GM18951 (cell line): ENCODE data around the gene PEX5L.
"Not testable (repeated sequence)": the region's sequence is repeated elsewhere in the genome, so short reads cannot be mapped to it uniquely, and the experiment has no call there.

Experiments used
- POLR2A ChIP-seq: IDR thresholded peaks from 4 replicates; pipeline ENCODE4 v1.6.1; 2011; ENCODE audit warnings: mild to moderate bottlenecking; ENCODE audit not compliant: insufficient read length, insufficient read depth; ENCODE audit errors: extremely low read depth
- in situ Hi-C: fragments of 300-500 bp; cut with MboI; formaldehyde crosslinking; loops from one replicate; pipeline ENCODE4 v1.12.0; 2022; ENCODE audit warnings: low sequenced_read_pairs, mixed read lengths, inconsistent platforms; ENCODE audit not compliant: unreplicated experiment

The PEX5L gene

DNA sequence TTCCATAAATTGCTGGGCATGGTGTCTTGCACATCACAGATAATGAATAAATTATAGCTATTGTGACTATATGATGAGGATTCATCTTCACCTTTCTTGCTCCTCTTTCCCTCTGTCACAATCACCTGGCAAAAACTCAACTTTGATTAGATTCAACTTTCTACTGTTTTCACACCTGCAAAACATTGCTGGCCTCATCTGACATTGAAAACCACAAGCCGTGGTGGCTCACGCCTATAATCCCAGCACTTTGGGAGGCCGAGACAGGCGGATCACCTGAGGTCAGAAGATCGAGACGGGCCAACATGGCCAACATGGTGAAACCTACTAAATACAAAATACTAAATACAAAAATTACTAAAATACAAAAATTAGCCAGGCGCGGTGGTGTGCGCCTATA lies 12.7 kb upstream of the PEX5L start:
- TF ChIP-seq POLR2A = no peak

DNA sequence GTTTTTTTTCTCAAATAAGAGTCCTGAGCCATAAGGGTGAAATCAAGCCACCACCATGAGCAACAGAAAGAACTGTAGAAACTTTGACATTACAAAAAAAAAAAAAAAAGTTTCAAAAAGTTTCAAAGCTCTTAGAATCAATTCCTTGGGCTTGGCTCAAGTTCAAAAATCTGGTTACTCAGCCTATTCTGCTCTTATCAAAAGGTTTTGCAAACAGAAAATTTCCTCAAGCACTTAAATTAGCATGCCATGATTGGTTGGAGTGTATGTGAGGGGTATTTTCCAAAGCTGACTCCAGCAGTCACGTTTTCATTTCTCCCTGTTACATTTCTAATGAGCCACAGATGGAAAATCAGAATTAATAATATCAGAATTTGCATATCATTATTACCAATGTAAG lies 12.1 kb upstream of the PEX5L start:
- no peak for TF ChIP-seq POLR2A
- in situ Hi-C loops = no loop called here

More for the DNA sequence above, 12.7 kb upstream of the PEX5L start:
- in situ Hi-C loops = no loop called here

DNA sequence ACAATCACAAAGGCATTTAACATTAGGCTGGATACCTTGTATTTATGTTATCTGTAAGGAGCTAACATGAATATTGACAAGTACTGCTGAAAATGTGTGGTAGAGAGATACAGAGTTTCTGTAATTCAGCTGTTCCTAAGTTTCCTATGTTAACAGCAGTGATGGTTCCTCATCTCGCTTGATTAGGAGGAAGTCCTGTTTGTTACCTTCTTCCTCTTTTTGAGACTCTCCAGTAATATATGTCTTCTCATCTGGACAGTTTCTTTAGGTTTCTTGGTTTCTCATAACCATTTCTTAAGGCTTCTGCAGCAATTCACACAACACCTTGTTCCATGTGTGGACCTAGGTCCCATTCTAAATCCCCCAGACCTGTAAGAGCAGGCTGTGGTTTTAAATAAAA lies 11.4 kb upstream of the PEX5L start:
- TF ChIP-seq POLR2A = no peak
- in situ Hi-C loops = no loop called here

DNA sequence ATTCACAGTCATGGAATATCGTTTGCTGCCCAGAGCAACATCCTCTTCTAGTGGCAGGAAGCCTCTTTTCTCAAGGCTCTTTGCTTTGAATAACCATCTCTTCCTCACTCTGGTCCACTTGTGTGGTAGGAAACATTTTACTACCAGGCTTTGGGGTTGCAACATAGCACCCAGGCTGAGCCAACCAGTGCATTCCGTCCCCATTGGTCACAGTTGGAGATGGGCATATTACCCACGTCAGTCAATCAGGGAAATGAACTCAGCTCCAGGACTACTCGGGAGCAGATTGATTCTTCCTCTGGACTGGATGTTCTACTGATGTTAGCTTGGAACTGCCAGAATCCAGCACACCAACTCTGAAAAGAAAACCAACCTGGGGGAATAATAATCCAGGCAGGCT lies 4.2 kb upstream of the PEX5L start:
- in situ Hi-C loops = no loop called here
- no peak for TF ChIP-seq POLR2A

DNA sequence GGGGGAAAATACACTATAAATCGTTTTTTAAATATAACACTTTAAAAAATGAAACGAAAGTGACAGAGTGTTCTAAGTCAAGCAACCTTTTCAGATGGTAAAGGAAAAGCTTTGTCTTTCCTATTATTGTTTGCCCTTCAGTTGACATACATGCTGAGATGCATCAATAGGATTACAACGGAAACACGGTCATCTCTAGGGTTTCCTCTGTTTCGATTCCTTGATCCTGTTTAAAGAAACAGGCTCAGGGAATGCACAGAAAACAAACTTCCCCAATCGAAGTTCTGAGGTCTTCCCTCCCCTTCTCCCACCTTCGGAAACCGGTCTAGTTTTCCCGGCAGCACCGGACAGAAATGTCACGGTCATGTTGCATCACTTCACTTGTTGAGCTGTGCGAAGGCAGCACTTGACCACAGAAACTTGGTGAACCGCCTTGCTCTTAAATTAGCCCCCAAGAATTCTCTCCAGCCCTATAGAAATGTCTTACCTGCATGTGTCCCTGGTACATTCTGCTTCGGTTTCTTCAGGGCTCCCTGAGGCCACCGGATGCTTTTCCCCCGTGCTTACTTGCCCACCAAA lies 556 bp downstream of the PEX5L start:
- in situ Hi-C loops = no loop called here
- TF ChIP-seq POLR2A = no peak

DNA sequence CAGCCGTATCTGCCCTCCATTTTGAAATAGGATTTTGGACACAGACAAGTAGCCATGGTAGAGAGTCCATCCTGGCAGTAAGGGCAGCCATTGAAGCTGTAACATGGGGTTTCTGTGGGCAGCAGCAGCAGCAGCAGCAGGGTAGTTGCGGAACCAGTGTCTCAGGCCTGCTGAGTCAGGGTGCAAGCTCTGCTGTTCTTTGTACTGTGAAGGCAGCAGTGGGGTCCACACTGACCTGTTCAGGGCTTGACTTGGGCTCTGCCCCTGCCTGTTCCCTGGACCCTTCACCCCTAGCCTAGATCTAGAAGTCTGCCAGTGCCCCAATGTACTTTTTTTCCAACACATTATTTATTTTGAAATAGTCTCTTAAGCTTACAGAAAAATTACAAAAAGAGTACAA lies 9.7 kb downstream of the PEX5L start:
- TF ChIP-seq POLR2A = no peak
- in situ Hi-C loops = no loop called here

DNA sequence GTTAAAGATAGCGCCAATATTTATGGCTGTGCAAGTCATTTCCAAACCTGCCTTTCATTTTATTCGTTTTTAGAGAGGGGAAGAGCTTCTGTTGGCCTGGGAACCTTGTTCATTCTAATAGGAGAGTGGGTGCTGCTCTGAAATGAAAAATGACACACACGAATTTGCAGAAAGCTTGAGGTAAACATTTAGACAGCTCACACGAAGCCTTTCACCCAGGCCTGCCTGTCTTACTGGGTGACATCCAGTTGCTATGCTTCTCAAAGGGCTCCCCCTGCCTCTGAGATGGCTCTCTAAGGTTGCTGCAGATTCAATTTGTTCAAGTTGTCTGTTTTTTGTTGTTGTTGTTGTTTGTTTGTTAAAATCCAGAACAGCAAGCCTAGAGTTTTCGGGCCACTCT lies 18.2 kb downstream of the PEX5L start:
- TF ChIP-seq POLR2A = no peak
- in situ Hi-C loops = no loop called here

DNA sequence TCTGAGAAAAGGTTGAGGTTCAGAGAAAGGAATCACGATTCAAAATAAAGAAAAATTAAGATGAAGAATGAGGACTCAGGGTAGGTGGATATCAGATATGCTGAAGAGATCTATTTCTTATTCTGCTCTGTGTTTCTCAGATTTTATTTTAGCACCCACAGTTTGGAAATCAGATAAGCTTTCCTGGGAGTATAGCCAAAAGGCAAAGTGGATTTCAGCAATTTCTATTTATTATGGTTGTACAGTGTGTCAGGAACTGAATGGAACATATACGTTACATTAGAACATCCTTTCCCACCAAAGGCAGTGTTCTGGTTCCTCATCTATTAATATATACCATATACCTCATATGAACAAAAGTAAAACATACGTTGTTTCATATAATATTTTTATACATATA lies 18.9 kb downstream of the PEX5L start:
- TF ChIP-seq POLR2A = no peak
- in situ Hi-C loops = no loop called here

DNA sequence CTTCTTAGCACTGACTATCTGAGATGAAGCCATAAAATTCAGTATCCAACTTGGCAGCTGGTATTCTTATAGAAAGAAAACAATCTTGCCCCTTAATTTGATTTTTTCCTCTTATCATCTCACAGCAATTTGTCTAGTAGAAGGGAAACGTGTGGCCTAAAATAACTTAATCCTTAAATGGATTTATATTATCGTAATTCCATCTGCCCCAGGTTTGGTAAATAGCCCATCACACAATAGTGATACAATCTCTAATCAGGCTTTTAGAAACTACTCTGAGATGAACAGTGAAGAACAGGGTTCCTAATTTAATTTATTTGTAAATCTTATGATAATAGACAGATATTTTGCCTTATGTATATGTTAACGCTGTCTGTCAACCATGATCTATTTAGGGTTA lies 24.8 kb downstream of the PEX5L start:
- in situ Hi-C loops = no loop called here
- TF ChIP-seq POLR2A = no peak

DNA sequence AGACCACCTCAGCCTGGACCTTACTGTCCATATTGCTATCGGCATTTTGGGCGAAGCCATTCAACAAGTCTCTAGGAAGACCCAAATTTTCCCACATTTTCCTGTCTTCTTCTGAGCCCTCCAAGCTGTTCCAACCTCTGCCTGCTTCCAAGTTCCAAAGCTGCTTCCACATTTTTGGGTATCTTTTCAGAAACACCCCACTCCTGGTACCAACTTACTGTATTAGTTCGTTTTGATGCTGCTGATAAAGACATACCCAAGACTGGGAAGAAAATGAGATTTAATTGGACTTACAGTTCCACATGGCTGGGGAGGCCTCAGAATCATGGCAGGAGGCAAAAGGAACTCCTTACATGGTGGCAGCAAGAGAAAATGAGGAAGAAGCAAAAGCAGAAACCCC lies 28.4 kb downstream of the PEX5L start:
- in situ Hi-C loops = not testable (repeated sequence)

DNA sequence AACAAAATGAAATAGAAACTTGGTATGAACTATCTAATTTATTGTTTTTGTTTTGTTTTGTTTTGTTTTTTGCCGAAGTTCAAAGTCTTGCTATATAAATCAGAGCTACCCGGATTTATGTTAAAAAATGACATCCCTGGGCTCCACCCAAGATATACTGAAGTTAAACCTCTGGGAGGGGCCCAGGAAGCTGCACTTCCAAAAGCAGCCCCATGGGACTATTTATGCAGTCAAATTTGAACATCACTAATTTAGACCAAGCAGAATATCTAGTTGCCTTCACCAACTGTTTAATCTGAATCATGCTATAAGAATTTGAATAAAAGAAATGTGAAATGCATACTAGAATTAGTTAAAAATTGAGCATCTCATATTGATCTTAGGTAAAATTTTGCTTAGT lies 32.2 kb downstream of the PEX5L start:
- in situ Hi-C loops = no loop called here

DNA sequence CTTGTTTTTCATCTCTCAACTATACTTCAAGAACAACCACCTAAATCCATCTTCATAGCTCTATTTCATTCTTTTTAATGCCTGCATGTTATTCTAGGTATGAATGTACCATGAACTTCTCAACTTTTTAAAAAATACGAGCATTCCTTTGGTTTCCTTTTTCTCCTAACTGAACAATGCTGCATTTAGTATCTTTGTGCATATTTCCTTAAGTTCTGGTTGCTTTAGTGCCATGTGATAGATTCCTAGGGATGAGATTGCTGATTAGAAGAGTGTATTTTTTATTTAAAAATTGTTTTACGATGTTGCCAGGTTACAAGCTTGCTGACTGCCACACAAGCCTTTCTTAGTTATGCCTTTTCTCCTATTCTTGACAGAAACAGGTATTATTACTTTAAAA lies 34.7 kb downstream of the PEX5L start:
- in situ Hi-C loops = no loop called here

More for the DNA sequence above, 32.2 kb downstream of the PEX5L start:
- no peak for TF ChIP-seq POLR2A

DNA sequence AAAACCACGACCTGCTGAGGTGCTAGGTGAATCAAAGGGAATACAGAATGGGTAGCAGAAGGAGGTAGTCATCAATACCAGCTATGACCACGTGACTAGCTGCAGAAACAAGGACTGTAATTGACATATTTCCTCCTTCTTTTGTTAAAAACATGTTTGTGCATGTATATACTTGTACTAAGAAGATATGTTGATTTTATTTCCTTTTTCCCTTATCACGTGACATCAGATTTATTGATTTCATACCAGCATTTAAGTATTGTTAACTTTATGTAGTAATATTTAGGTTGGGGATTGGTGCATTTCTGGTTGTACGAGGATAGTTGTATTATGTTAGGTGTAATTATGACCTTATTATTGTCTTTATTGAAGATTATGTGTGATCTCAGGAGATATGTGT lies 36.2 kb downstream of the PEX5L start:
- in situ Hi-C loops = no loop called here
- TF ChIP-seq POLR2A = no peak

More for the DNA sequence above, 34.7 kb downstream of the PEX5L start:
- TF ChIP-seq POLR2A = no peak

DNA sequence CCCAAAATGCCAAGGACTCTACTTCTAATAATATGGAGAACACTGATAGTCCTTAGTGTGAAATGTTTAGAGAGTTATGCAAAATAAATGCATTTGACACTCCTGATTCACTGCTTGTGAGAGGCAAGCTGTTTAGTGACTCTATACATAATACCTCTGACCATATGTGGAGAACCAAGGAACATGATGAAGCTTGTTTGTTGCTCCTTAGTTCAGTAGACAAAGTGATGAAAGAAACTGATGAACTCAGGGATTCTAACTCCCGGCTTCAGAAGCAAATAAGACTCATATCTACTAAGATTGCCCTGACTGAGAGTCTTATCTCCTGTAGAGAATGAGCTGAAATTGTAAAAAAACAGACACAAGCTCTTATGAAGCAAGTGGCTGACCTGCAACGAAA lies 41.3 kb downstream of the PEX5L start:
- in situ Hi-C loops = no loop called here
- no peak for TF ChIP-seq POLR2A

DNA sequence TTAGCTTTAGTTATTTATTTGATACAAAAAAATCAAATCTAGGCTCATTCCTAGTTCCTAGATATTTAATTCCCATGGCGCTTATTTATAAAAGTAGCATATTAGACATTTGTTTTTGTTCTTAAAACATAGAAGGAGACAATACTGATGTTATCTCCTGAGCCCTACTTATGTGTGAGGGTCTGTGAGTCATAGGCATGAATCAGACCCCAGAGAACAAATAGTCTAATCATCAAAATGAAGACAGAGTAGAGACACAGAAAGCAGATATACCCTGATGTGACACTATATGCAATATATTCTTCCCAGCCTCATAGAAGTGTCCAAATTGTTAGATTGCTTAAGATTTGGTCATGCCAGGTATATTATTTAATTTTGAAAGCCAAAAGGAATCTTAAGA lies 44.9 kb downstream of the PEX5L start:
- in situ Hi-C loops = no loop called here
- TF ChIP-seq POLR2A = no peak

DNA sequence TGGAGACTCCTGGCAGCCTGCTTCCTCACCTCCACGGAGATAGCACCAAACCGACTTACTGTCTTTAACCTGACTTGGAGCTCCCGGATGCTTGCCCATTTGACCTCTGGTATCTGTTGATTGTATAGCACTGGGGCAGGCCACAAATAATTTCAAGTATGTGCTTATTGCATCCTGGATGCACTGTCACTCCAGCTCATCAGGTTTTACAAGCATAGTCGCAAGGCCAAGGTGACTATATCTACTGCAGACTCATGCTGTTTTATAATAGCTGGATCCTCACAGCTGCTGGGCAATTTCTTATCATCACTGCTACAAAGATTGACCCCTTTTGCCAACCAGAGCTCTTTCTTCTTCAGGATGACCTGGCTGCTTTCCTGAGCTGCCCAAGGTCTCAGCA lies 45.6 kb downstream of the PEX5L start:
- in situ Hi-C loops = no loop called here
- no peak for TF ChIP-seq POLR2A

DNA sequence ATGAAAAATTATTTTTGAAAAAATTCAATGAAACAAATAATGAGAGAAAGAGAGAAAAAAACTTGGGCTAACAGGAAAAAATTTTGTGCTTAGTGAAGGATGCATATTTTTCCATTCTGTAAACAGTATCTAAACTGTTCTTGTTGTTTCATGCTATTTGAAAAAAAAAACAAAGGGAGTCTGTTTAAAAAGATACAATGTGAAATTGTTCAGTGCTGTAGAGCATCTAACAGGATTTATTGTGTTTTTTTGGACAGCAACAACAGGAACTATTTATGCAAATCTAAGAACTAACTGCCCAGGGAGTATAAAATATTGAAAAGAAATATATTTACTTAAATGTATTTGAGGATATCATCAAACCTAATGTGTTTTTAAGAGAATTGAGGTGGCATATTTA lies 55.1 kb downstream of the PEX5L start:
- in situ Hi-C loops = no loop called here
- TF ChIP-seq POLR2A = no peak
